Vagina (tissue), 2 donors: Measurements from ENCODE around the gene WDR70.

Experiments
- POLR2A ChIP-seq, 2 donors: fragments of 450-650 bp; IDR thresholded peaks; one replicate each; pipeline ENCODE4 v1.6.1; 2017; ENCODE audit warnings: antibody characterized with exemption in 2 of 2, mild to moderate bottlenecking in 2 of 2, moderate library complexity in 2 of 2
- TF ChIP-seq, protein P1 (sequence below), 3 experiments: fragments of 450-650 bp in 2 of 3; fragments of 200-600 bp in 1 of 3; sonication (generic) in 1 of 3; IDR thresholded peaks; one replicate each; pipeline ENCODE4 v1.5.1; 2017 to 2019; ENCODE audit warnings: antibody characterized with exemption in 3 of 3, mild to moderate bottlenecking in 2 of 3, moderate library complexity in 2 of 3

DNA sequence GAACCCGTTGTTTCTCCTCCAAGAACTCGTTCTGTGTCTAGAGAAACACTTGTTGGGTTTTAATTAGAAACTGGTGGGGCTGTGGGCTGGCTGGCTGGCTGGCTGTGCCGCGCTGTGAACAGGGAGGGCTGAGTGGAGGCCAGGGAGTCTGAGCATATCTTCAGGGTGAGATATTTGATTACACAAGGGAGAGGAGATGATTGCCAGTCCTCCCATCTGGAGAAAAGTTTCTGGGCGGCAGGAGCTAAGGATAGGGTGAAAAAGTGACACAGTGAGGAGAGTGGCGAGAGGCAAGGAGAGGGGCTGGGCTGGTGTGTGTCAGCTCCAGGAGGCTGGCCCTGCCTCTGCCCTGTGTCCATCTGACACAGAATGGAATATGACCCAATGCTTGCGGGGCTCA is 397.7 kb downstream of the WDR70 start:
- TF ChIP-seq, protein P1, sequence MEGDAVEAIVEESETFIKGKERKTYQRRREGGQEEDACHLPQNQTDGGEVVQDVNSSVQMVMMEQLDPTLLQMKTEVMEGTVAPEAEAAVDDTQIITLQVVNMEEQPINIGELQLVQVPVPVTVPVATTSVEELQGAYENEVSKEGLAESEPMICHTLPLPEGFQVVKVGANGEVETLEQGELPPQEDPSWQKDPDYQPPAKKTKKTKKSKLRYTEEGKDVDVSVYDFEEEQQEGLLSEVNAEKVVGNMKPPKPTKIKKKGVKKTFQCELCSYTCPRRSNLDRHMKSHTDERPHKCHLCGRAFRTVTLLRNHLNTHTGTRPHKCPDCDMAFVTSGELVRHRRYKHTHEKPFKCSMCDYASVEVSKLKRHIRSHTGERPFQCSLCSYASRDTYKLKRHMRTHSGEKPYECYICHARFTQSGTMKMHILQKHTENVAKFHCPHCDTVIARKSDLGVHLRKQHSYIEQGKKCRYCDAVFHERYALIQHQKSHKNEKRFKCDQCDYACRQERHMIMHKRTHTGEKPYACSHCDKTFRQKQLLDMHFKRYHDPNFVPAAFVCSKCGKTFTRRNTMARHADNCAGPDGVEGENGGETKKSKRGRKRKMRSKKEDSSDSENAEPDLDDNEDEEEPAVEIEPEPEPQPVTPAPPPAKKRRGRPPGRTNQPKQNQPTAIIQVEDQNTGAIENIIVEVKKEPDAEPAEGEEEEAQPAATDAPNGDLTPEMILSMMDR (IDR thresholded peaks at IDR 0.05) = no peak
- TF ChIP-seq POLR2A (IDR thresholded peaks at IDR 0.05) = no peak
